NCI-H526 (cell line): ENCODE measurements around the gene STX18.
"Not testable (repeated sequence)": the region's sequence is repeated elsewhere in the genome, so short reads cannot be mapped to it uniquely, and the experiment has no call there.

Source experiments
- DNase-seq, 2 experiments: peaks; one replicate each; lab custom pipeline; 2025; lab: John Stamatoyannopoulos, UW

The STX18 gene

DNA sequence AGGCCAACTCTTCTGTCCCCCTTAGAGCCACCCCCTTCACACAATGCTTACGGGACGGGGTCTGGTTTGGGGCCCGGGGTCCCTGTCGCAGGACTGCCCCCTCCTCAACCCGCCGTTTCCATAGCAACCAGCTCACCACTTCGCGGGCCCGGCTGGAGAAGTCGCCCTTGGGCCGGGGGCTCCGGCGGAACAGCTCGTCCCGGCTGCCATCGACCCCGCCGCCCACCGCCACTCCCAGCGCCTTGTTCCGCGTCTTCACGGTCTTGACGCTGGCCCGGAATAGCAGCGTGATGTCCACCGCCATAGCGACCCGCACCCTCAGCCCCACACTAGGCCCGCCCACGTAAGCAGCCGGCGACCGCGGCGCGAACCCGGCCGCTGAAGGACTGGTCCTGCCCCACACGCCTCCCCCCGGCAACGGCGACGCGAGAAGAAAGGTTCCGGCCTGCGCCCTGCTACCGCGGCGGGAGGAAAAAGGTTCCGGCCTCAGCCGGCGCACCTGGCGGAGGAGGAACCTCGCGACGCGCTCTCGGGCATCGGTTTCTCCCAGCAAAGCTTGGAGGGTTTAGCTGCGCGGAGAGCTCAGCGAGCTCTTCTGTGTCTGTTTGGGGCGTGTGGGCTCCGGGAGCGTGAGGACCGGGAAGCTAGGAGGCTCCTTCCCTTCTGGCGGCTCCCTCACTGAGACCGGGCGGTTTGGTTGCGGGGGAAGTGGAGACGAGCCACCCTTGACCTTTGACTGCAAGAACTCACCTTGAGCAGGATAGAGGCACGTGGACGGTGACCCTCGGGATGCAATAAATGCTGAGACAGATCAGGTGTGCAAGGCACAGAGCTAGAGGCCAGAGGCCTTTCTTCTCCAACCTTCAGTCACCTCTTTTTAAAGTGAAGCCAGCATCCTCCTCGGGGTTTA, at the start of gene STX18:
TSS of gene STX18 (minus strand) at position 388 of the 910 bp plus-strand sequence. CDS start at position 304, 84 bp downstream.
- peak; percentile 65 to 91 for DNase-seq

DNA sequence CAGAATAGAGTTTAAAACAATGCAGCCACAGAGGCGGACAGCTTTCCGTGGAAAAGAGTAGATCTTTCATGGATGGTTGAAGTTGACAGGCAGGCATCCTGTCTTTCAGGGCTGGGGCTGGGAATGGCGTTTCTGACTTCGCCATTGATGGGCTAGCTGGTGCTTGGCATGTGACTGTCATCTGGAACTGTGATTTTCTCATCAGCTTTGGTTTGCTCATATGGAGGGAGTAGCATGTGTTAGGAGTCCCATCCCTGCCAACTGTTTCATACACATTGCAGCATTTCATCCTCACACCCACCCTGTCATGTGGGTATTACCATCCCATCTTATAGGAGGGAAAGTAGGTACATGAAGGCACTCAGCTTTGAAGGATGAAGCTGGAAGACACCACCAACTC, 49.2 kb upstream of the STX18 start:
- no peak for DNase-seq

DNA sequence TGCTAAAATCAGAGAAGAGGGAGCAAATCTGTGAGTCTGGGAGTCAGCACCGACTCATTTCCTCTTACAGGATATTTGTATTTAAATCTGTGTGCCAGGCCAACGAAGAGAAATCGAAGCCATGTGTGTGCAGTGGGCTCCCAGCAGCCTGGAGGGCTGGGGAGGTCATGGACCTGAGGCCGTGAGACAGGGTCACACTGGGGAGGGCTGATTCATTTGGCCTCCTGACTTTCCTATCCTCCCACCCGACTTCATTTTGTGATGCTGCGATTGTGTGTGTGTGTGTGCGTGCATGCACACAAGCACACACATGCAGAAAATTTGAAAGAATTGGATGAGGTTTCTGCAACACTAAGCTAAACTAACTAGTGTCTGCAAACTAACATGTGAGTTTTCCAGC, 48.7 kb upstream of the STX18 start:
- DNase-seq, result no peak

DNA sequence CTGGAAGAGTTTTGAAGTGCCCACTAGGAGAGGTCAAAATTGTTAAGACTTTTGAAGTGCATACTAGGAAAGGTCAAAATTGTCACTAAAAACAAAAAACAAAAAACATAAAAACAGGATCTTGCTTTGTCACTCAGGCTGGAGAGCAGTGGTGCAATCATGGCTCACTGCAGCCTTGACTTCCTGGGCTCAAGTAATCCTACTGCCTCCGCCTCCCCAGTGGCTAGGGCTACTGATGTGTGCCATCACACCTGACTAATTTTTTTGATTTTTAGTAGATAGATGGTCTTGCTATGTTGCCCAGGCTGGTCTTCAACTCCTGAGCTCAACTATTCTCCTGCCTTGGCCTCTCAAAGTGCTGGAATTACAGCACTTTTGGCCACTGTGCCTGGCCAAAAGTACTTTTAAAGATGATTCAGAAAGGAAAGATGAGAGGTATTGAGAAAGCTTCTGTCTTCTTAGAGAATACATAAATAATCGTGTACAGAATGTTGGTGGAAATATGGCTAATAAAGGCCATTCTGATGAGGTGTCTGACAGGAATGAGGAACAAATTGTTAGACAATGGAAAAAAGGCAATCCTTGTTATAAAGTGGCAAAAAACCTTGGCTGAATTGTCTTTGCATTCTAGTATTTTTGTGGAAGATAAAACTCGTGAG, 43.3 kb upstream of the STX18 start:
- no peak for DNase-seq

DNA sequence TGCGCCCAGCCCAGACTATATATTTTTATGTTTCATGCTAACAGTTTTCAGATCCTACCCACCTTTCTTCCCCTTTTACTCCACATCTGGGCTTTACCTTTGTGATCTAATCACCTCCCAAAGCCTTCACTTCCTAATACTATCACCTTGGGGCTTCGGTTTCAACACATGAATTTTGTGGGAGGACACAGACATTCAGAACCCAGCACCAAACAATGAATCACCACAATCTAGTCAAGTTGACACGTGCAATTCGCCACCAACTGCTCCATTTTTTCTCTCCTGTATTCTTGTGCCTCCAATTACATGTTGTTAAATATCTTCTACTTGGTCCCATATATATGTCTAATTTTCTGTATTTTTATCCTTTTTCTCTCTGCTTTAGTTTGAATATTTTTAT, 41.8 kb upstream of the STX18 start:
- no peak for DNase-seq

DNA sequence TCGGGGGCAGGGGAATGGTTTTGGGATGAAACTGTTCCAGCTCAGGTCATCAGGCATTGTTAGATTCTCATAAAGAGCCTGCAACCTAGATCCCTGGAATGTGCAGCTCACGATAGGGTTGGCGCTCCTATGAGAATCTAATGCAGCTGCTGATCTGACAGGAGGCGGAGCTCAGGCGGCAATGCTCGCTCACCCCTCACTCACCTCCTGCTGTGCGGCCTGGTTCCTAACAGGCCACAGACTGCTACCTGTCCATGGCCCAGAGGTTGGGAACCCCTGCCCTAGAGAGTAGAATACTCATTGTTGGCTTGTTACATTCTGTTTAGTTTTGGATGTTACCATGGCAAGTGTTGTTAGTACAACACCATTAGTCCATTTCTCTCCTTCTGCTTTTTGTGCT, 40.8 kb upstream of the STX18 start:
- no peak for DNase-seq

DNA sequence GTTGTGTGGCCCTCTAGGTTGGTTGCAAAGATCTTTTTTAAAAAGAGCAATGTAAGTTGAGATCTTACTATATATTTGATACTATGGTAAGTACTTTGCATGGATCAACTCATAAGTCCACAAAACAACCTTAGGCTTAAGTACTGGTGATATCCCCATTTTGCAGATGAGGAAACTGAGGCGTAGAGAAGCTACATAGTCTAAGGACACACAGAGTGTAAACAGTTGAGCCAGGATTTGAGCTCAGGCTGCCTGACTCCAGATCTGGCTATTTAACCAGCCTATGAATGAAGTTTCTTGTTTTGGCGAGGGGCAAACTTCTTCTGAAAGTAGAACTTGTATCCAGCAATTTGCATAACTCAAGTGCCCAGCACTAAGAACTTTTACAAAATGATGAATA, 38.6 kb upstream of the STX18 start:
- no peak for DNase-seq

DNA sequence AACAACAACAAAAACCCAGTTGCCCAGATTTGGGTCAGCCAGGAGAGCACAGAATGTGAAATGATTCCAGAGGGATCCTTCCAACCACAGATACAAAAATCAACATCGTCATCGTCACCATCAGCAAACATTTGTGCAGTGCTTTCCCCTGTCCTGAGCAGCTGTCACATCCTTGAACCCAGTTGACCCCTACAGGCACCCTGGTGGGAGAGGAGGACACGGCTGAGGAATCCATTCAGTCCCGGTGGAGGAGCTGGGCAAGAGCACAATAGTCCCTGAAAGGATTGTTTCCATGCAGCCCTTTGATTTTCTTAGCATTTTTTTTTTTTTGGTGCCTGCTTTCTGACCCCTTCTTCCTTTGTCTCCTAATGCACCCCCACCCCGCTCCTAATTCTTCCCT, 37.1 kb upstream of the STX18 start:
- no peak for DNase-seq

DNA sequence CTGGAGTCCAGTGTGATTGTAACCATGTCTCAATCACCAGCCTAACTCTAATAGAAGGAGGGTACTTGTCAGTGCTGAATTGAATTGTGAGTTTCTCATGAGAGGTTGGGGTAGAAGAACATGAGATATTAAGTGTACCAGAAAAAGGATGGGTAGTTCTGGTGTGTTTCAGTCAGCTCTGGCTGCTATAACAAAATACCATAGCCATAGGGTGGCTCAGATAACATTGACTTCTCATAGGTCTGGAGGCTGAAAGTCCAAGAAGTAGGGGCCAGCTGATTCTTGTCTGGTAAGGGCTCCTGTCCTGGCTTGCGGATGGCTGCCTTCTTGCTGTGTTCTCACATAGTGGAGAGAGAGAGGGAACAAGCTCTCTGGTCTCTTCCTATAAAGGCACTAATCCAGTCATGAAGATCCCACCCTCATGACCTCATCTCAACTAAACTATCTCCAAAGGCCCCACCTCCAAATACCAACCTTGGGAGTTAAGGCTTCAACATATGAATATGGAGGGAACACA, 35.6 kb upstream of the STX18 start:
- DNase-seq, result no peak

DNA sequence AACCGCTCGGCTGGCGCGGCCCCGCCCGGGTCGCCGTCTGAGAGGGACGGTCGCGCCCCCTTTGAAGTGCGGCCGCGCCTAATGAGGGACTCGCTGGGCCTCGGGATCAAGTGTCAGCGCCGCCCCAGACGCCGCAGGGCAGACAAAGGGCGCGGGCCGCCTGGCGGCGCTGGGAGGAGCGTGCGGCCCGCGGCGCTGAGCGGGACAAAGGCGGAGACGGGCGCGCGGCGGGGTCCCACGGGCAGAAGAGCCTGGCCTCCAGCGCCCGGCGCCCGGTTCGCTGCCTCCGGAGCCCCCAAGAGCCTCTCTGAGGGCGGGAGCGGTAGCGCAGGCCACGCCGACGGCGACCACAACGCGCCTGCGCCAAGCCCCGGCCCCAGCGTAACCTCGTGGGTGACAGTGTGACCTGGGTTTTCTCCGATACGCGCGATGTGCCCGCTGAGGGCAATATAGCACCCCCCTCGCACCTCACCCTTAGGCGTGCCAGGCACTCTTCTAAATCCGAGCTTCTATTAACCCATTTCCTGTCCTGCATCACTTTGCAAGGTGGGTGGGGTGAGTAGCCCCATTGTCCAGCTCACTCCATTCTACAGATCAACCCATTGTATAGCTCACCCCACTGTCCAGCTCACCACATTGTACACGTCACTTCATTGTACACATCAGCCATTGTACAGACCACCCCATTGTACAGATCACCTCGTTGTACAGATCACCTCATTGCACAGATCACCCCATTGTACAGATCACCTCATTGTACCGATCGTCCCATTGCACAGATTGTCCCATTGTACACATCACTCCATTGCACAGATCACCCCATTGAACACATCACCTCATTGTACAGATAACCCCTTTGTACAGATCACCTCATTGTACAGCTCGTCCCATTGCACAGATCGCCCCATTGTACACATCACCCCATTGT, 33.7 kb upstream of the STX18 start:
- DNase-seq, result peak in 1 of 2 experiments; percentile 61

DNA sequence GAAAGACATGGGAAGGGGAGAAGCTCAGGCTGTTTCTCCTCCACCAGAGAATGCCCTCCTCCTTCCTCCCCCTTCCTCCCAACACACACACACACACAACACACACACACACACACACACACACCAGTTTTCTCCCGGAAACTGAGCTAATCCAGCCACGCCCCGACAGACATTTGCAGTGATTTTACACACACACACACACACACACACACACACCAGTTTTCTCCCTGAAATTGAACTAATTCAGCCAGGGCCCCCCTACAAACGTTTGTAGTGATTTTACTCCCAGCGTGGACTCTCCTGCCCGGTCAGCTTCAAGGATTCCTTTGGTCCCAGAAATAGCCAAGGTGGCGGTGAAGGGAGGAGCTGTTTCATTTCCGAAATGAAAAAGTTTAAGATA, 32.9 kb upstream of the STX18 start:
- no peak for DNase-seq

DNA sequence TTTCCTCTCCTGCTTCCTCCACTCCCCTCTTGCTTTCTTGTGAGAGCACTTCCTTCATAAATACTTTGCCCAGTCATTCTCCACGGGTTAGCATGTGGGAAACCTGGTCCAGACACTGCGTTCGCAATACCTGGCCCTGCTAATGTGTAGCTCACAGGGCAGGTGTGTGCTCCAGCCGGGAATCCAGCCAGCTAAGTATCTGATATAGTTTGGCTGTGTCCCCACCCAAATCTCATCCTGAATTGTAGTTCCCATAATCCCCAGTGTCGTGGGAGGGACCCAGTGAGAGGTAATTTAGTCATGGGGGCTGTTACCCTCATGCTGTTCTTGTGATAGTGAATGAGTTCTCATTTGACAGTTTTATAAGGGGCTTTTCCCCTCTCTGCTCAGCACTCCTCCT, 32.2 kb upstream of the STX18 start:
- no peak for DNase-seq

DNA sequence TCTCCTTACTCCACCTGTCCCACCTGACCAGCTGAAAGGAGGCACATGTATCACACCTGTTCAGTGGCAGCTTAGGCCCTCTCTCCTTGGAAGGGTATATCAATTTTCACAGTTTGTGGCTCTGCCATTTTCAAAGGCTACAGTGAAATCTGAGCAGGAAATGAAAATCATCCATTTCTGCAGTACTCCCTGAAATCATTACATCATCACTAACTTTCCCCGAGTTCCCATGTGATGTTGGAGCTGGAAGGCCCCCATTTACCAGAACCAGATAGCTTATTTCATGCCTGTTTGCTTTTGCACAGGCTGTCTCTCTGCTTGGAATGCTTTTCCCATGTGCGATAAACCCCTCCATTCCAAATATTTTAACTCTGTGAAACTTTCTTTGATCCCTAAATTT, 31.0 kb upstream of the STX18 start:
- DNase-seq, result no peak

DNA sequence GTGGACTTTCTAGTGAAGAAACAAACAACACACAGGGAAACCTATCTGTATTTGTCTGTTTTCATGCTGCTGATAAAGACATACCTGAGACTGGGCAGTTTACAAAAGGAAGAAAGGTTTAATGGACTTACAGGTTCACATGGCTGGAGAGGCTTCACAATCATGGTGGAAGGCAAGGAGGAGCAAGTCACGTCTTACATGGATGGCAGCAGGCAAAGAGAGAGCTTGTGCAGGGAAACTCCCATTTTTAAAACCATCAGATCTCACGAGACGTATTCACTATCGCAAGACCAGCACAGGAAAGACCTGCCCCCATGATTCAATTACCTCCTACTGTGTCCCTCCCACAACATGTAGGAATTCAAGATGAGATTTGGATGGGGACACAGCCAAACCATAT, 28.0 kb upstream of the STX18 start:
- DNase-seq, result not testable (repeated sequence)

DNA sequence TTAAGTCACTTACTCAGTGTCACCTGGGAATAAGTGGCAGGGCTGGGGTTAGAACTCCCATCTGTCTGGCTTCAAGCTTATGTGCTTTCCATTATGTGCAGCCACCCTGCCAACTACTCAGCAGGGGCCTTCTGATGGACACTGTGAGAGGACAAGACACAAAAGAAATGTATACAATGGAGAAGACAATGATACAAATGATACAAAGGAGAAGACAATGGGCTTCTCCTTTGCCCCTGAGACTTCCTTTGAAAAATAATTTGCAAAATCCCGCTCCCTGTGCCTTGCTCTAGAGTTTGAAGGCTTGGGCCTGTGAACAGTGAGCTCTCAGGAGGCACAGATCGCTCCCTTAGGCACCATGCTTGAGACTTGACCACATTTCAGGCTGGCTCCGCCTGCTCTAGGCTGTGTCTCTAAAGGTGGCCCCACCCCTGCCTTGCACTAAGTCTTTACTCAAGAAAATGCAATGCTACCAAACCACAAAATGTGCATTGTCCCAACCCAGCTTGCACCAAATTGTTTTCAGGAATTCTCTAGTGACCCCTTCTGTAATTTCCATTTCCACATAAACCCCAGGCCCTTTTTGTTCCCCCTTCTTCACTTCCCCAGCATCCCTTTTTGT, 27.1 kb upstream of the STX18 start:
- no peak for DNase-seq

DNA sequence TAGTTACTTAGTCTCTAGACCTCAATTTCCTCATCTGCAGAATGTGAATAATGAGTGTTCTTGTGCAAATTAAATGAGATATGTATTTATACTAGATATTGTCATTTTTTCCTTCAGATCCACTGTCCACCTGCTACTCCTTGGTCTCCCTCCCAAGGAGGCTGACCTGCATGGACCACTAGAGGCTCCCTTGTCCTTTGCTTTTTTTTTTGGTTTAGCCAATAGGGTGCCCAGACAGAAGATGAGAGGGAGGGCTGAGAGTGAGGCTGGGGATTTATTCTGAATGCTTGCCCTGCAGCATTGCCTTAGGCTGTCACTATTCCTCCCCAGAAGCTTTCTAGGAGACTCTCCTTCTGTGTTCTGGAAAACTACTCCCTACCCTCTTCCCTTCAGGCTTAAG, 24.5 kb upstream of the STX18 start:
- not testable (repeated sequence) for DNase-seq

DNA sequence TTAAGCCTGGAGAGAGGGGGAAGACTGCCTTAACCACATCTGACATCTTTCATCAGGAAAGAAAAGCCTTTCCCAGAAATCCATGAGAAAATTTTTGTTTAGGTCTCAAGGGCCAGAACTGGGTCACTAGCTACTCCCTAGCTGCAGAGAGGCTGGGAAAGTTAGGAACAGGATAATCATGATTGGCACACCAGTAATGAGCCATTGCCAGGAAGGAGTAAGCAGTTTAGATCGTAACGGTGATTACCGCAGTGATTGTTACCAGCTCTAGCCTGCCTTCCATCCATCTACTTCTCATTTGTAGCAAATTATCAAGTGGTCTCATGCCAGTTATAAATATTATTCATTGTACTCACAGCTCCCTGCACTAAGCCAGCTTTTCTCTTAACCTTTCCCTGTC, 22.7 kb upstream of the STX18 start:
- no peak for DNase-seq

DNA sequence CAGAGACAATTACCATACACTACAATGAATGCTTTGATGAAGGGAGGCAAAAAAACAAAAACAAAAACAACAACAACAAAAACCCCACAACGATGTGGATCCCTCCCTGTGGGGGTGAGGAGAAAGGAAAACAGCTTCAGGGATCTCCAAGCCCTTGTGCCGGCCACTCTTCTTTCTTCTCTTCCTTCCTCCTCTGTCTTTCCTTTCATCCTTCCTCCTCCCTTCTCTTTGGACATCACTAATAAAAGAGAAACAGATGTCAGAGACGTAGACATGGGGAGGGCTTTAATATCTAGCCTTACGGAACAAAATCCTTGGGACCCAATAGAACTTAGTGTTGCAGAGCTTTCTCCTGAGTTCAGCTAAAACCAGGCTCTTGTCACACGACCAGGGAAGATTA, 18.8 kb upstream of the STX18 start:
- no peak for DNase-seq

DNA sequence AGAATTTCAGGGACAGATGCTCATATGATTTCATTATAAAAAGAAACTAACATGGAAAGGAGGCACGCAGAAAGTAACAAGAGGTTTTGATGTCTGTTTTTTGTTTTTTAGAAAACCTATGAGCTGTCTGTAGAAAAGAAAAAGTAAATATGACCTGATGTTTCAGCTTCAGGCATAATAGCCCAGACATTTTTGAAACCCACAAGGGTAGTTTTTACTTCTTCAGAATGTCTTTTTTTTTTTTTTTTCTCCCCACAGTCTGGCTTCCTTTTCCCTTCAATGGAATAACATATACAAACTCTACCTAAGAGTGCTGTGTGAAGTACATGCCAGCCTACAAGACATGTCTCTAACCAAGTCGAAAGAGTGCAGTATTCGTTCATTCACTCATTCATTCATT, 18.3 kb upstream of the STX18 start:
- DNase-seq, result no peak

DNA sequence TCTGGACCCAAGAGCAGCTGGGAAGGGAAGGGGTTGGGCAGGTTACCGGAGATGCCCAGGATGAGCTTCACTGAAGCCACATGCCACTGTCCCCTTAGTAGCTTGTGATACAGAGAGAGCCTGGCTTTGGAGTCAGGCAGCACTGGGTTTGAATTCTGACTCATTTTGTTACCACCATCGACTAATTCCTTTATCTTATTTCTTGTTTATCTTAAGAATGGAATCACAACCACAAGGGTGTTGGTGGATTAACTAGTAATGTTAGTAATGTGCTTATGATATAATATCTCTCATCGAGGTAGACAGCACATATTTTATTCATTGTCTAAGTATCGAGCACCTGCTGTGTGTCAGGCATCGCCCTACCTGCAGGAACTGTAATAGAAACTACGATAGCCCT, 17.7 kb upstream of the STX18 start:
- no peak for DNase-seq

DNA sequence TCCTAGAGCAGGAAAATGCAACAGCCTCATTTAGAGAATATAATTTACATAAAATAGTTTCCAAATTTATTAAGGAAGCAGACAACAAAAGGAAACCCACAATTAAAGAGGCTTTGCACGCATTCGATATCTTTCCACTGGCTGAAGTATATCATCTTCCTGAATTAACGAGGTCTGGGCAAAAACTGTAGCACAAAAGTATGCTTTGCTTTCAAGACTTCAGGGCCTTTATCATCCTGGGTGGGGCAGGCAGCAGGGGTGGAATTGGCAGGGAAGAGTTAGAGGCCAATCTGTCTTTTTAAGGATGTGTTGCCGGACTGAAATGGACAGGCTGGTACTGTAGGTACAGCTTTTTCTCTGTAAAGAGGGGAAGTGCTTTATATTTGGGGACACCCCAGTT, 17.0 kb upstream of the STX18 start:
- DNase-seq, result no peak

DNA sequence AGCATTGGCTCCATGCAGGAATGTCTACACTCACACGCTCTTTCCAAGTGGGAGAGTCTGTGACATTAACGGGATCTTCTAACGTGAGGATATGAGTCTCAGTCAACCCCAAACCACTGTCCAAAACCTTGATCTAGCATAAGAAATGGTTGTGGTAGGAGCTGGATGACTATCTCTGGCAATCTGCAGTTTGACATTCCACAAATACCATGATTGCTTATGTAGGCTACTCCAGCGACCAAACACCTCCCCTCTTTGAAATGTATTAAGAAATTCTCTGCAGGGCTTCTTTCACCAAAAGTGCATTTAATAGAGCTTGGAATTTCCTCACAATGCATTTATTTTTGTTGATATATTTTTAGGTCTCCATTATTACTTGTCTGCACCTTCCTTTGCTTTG, 14.1 kb upstream of the STX18 start:
- DNase-seq, result no peak
